Activated CD4-positive, alpha-beta T cell treated with anti-CD3 and anti-CD28 coated beads, Interleukin-2, amount 50 U/mL, for 48 hours (primary cell): ENCODE data around the gene COPS7A.
"Not testable (repeated sequence)": the region's sequence is repeated elsewhere in the genome, so short reads cannot be mapped to it uniquely, and the experiment has no call there.

Experiments used
- DNase-seq, 2 experiments: peaks; one replicate each; pipeline ENCODE4 v3.0.0-alpha.2; 2020

COPS7A gene

DNA sequence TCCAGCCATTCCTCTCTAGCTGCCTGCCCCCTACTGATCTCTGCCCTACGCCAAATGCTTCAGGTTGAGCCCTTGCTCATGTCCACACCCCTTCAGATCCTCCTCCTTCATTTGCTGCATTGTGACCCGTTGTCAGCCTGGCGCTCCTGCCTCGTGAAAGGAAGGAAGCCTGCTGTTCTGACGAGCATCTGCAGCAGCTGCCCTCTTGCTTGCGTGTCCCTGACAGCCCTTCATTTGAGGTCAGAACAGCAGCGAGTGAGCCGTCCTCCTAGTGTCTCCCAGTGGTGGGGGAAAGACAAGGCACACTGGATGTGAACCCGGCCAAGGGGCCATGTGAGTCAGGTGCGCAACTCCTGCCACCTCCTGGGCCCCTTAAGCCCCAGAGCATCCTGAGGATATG lies 20.2 kb upstream of the COPS7A start:
- no peak for DNase-seq

DNA sequence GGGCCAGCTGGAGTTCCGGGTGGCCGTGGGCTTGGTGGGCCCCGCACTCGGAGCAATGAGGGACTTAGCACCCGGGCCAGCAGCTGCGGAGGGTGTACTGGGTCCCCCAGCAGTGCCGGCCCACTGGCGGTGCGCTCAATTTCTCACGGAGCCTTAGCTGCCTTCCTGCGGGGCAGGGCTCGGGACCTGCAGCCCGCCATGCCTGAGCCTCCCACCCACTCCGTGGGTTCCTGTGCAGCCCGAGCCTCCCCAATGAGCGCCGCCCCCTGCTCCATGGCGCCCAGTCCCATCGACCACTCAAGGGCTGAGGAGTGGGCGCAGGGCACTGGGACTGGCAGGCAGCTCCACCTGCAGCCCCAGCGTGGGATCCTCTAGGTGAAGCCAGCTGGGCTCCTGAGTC lies 15.5 kb upstream of the COPS7A start:
- not testable (repeated sequence) for DNase-seq

DNA sequence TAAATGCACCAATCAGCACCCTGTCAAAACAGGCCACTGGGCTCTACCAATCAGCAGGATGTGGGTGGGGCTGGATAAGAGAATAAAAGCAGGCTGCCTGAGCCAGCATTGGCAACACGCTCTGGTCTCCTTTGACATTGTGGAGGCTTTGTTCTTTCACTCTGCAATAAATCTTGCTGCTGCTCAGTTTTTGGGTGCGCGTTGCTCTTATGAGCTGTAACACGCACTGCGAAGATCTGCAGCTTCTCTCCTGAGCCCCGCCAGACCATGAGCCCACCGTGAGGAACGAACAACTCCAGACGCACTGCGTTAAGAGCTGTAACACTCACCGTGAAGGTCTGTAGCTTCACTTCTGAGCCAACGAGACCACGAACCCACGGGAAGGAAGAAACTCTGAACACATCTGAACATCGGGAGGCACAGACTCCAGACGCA lies 14.9 kb upstream of the COPS7A start:
- peak; percentile 11 to 28 for DNase-seq

DNA sequence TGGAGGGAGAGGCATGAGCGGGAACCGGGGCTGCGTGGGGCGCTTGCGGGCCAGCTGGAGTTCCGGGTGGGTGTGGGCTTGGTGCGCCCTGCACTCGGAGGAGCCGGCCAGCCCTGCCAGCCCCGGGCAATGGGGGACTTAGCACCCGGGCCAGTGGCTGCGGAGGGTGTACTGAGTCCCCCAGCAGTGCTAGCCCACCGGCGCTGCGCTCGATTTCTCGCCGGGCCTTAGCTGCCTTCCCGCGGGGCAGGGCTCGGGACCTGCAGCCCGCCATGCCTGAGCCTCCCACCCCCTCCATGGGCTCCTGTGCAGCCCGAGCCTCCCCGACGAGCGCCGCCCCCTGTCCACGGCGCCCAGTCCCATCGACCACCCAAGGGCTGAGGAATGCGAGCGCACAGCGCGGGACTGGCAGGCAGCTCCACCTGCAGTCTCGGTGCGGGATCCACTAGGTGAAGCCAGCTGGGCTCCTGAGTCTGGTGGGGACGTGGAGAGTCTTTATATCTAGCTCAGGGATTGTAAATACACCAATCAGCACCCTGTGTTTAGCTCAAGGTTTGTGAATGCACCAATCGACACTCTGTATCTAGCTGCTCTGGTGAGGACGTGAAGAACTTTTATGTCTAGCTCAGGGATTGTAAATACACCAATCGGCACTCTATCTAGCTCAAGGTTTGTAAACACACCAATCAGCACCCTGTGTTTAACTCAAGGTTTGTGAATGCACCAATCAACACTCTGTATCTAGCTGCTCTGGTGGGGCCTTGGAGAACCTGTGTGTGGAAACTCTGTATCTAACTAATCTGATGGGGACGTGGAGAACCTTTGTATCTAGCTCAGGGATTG lies 7.6 kb upstream of the COPS7A start:
- DNase-seq, result not testable (repeated sequence)

DNA sequence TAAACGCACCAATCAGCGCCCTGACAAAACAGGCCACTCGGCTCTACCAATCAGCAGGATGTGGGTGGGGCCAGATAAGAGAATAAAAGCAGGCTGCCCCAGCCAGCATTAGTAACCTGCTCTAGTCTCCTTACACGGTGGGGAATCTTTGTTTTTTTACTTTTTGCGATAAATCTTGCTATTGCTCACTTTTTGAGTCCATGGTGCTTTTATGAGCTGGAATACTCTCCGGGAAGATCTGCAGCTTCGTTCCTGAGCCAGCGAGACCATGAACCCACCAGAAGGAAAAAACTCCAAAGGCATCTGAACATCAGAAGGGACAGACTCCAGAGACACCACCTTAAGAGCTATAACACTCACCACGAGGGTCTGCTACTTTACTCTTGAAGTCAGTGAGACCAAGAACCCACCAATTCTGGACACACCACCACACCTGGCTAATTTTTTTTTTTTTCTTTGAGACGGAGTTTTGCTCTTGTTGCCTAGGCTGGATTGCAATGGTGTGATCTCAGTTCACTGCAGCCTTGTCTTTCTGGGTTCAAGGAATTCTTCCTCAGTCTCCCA lies 6.9 kb upstream of the COPS7A start:
- no peak for DNase-seq

DNA sequence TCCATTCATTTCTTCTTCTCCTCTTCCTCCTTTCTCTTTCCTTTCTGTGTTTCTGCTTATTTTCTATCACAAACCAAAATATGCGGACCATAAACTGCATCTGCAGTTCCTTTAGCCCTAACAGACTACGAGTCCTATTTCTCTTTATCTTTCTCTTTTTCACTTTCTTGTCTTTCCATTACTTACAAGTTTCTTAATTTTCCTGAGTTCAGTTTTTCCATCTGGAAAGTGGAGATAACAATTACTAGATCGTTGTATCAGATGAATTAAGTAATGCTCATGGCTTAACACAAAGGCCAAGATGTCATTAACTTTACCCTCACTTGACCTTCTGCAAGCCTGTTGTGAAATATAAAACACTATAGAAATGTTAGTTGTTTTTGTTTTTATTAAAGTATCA lies 983 bp upstream of the COPS7A start:
- DNase-seq, result no peak

DNA sequence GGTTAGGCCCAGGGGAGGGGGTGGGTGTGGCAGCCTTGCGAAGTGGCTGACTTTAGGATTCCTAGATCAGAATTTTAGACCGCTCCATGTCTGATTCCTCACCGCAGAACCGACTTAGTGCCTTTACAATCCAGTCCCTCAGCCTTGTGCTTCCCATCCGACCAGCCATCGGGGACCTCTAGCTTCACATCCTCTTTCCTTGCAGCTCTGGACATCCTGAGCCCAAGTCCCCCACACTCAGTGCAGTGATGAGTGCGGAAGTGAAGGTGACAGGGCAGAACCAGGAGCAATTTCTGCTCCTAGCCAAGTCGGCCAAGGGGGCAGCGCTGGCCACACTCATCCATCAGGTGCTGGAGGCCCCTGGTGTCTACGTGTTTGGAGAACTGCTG lies 557 bp downstream of the COPS7A start:
- DNase-seq, result peak; percentile 36 to 41

DNA sequence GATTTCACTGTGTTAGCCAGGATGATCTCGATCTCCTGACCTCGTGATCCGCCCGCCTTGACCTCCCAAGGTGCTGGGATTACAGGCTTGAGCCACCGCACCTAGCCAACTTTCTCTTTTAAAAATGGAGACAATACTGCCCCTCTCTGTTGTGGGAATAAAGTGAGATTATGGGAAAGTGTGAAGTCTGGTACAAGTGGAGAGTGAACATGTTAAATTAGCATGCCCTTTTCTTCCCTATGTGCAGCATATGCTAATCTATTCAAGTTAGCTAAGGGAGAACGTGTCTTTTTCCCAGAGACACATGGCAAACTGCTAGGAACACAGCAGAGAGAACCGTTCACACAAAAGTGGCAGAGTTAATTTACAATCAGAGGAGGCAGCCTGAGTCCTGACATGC lies 1.5 kb downstream of the COPS7A start:
- DNase-seq, result no peak

DNA sequence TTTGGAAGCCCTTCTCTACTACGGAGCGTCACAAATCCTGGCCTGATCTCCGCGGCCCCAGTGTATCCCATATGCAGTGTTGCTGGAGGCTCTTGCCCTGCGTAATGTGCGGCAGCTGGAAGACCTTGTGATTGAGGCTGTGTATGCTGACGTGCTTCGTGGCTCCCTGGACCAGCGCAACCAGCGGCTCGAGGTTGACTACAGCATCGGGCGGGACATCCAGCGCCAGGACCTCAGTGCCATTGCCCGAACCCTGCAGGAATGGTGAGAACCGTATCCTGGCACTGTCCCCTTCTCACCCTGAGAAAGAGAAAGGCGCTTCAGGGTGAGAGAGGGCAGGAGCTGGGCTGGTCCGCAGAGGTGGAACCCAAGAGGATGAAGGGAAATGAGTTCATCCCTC lies 5.3 kb downstream of the COPS7A start:
- DNase-seq, result no peak

DNA sequence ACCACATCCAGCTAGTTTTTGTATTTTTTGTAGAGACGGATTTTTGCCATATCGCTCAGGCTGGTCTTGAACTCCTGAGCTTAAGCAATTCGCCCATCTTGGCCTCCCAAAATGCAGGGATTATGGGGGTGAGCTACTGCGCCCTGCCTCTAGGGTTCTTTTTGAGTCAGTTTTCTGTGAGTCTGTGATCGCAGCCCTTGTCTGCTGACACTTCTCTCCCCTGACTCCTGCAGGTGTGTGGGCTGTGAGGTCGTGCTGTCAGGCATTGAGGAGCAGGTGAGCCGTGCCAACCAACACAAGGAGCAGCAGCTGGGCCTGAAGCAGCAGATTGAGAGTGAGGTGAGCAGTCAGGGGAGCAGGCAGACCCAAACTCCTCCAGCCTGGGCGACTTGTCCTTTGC lies 6.3 kb downstream of the COPS7A start:
- DNase-seq, result no peak

DNA sequence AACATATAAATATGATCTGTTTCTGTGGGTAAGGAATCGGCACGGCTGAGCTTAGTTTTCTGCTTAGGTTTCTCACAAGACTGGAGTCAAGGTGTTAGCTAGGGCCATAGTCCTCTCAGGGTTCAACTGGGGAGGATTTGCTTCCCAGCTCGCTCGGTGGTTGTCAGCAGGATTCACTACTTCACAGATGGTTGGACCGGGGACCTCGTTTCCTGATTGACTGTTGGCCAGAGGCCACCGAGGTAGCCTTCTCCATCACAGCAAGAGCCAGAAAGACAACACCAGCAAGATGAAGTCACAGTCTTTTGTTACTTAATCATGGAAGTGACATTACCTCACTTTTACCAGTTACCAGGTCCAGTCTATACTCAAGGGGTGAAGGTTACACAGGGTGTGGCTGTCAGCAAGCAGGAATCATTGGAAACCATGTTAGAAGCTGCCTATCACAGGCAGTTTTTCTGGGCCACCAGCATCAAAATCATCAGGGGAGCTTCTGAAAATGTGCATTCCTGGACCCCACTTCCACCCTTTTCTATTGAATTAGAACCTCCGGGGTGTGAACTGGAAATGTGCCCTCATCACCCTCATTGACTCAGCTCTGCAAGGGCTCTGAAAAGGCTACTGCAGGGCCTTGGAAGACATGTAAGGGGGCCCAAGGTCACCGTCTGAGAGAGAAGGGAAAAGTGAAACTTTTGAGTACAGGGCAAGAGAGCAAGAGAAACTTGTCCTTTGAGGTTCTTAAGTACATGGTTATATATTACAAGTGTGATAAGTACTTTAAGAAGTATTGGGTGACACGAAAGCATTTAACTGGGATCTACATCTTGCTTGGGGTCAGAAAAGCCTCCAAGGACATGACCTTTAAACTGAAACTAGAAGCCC lies 10.9 kb downstream of the COPS7A start:
- no peak for DNase-seq

DNA sequence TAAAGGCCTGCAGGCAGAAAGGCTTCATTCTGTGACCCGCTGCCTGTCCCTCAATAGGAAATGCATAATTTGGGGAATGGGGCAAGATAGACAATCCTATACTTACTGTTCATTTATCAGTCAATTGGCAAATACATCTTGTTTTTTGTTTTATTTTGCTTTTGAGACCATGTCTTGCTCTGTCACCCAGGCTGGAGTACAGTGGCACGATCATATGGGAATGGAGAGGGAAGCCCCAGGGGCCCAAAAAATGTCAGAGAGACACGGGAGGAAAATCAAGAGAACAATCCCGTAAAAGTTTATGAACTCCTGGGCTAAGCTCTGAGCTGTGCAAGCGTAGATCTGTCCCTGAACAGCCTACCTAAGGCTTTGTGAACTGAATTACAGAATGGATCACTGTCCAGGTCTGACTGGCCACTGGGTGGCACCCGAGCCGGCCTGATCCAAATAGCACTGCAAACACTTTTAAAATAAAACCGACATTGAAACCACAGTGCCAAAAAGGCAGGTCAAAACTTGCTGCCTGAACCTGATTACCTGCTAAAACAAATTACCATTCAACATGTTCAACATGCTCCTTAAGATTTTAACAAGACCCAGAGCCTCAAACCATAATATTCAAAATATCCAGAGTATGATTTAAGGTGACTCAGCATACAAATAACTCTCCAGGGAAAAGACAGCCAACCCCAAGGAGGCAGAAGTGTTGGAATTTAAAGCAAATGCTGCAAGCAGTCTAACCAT lies 11.8 kb downstream of the COPS7A start:
- peak; percentile 52 to 53 for DNase-seq

DNA sequence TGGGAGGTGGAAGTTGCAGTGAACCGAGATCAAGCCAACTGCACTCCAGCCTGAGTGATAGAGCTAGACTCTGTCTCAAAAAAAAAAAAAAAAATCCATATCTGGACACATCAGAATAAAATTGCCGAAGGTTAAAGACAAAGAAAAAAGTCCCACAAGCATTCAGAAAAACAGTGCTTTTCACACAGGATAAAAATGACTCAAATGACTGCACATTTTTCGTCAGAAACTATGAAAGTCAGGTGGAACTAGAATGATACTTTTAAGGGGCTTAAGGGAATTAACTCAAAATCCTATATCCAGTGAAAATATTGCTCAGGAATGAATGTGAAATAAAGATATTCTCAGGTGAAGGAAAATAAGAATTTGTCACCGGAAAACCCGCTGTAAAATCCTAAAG lies 12.9 kb downstream of the COPS7A start:
- DNase-seq, result no peak

DNA sequence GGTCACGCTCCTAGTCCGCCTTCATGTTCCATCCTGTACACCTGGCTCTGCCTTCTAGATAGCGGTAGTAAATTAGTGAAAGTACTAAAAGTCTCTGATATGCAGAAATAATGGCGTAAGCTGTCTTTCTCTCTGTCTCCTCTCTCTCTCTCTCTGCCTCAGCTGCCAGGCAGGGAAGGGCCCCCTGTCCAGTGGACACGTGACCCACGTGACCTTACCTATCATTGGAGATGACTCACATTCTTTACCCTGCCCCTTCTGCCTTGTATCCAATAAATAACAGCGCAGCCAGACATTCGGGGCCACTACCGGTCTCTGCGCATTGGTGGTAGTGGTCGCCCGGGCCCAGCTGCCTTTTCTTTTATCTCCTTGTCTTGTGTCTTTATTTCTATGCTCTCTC lies 18.2 kb downstream of the COPS7A start:
- not testable (repeated sequence) for DNase-seq

DNA sequence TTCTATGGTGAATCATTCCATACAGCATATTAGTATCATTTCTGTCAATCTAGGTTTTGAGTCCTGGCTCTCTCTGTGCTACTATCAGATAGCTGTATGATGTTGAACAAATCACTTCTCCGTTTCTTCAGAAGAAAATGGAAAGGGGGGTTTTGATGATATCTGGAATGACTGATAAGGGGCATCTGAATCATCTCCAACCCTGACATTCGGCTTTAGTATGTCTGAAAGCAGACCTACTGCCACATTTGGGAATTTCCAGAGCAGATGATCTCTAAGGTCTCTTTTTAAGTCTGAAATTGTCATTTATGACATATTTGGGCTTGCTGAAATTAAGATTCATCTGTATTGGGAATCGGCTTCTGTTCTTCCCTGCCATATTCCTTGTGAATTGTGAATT lies 19.0 kb downstream of the COPS7A start:
- DNase-seq, result no peak

DNA sequence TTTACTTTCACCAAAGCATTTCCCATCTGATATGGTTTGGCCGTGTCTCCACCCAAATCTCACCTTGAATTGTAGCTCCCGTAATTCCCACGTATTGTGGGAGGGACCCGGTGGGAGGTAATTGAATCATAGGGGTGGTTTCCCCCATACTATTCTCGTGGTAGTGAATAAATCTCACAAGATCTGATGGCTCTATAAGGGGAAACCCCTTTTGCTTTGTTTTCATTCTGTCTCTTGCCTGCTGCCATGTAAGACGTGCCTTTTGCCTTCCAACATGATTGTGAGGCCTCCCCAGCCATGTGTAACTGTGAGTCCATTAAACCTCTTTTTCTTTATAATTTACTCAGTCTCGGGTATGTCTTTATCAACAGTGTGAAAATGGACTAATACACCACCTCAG lies 19.5 kb downstream of the COPS7A start:
- peak; percentile 24 to 44 for DNase-seq

DNA sequence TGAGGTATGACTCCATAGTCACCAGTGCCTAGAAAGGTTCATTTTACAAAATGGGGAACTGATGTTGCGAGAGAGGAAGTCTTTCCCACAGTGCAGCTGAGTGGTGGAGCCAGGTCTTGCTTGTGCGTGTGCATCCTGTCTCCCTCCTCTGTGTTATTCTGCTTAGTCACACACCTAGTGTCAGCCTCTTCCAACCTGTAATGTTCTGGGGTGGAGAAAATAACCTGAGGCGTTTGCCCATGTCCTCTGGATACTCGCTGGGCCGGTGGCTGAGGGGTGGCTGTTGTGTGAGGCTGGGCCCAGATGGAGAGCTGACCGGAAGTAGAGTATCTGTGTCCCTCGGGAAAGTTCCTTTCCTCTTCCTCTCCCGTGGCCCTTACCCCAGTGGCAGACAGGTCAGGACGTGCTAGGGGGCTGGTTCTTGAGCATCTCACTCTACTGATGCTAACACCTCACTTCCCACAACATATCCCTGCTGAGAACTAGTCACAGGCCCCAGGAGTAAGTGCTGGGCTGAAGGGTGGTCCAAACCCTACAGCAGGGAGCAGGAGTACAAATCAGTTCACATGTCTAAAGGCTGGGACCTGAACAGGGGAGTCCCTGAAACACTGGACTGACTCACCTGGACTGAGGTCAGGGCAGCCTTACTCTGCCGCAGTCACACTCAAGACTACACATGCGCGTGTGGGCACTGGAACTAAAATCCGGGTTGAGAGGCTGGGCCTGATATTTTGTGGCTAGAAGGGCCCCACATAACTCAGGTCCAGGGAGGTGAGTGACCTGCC lies 22.1 kb downstream of the COPS7A start:
- no peak for DNase-seq

DNA sequence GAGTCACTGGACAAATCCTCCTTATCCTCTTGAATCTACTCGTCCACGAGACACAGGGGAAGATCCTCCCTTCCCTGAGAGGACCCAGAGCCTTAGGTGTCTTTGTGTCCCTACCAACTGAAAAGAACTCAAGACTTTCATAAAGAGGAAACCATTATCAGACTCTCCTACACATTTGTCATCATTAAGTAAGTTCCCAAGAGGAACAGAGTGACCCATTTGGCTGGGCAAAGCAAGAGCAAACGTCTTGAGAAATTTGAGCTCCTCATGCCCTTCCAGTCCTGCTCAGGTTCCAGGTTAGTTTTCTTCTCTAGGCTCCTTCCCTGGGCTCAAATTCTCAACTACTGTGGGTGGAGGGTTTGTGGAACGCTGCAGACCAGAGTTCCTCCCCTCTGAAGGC lies 23.4 kb downstream of the COPS7A start:
- DNase-seq, result no peak

DNA sequence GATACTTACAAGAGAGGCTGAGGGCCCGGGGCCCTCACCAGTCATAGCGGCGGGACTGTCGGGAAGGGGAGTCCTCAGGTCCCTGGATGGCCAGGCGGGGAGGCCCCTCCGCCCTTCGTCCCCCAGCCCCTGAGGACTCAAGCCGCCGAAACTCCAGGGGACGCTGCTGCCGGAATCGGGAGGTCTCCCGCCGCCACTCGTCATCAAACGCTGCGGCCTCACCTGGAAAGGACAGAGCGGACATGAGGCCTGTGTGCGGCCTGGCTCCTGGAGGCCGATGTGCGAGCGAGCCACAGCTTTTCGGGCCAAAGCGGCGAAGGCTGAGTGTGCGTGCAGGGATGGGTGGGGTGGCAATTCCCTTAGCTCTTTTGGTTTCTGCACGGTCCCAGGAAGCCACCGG lies 24.9 kb downstream of the COPS7A start:
- DNase-seq, result no peak

DNA sequence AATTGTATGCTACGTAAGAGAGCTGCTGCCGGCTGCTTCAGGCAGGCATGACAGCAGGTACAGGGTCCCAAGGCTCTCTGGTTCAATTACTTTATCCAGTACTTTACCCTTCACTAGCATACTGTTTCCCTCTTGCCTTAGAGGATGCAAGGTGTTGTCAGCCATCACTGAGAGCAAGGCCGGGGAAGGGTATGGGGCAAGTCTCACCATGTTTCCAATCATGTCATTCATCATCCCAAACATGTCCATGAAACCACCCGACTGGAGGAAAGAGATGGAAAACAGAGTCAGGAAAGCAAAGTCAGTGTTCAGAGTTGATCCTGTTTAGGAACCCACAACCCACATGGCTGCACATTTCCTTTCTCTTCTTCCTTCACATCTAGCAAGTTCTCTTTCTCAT lies 26.7 kb downstream of the COPS7A start:
- no peak for DNase-seq

DNA sequence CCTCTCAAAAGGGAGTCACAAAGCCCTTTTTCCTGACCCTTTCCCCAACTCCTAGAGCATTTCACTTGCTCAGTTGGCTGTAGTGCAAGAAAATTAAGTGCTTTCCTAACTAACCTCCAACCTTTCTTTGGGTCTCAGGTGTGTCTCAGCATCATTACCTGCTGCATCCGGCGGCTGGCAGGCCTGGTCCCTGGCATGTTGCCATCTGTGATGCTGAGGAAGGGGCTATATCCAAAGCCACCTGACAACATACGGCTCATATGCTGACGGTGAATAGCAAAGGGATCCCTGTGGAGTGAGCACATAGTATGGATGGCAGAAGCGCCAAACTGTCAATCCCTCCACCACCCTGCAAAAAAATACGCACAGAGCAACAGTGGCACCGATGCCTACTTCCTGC lies 27.9 kb downstream of the COPS7A start:
- DNase-seq, result no peak
